GM06990 (cell line): Measurements from ENCODE around the gene B4GALT5.

Experiments
- DNase-seq: peaks from one replicate; pipeline ENCODE4 v3.0.0-alpha.2; 2011; ENCODE audit not compliant: insufficient read length; ENCODE audit errors: extremely low read depth
- H3K27me3 ChIP-seq: replicated peaks from 2 replicates; pipeline ENCODE4 v1.6.0; 2011; ENCODE audit warnings: low read length; ENCODE audit not compliant: control insufficient read depth, insufficient read depth
- H3K36me3 ChIP-seq: 2 replicates; pipeline ENCODE4 v1.5.1; 2011; ENCODE audit warnings: low read length; ENCODE audit not compliant: control insufficient read depth, insufficient read depth
- H3K4me3 ChIP-seq: replicated peaks from 2 replicates; pipeline ENCODE4 v1.5.1; 2011; ENCODE audit warnings: low read depth, mild to moderate bottlenecking, control low read depth, low read length
- TF ChIP-seq, protein P1 (sequence below): IDR thresholded peaks from 2 replicates; pipeline ENCODE4 v1.5.1; 2011; ENCODE audit warnings: low read length, control low read depth, mild to moderate bottlenecking, inconsistent platforms; ENCODE audit not compliant: insufficient read depth, poor library complexity, severe bottlenecking

The B4GALT5 gene

GRCh38 chr20:49583343-49583668 lies 130.4 kb downstream of the B4GALT5 start:
- no peak overlapping the region for H3K4me3 ChIP-seq
- H3K27me3 ChIP-seq: peaks cover 1% of the 10 kb centered on the region
- no peak for DNase-seq
- H3K36me3 ChIP-seq: no peaks in the 10 kb centered on the region
- TF ChIP-seq, protein P1, sequence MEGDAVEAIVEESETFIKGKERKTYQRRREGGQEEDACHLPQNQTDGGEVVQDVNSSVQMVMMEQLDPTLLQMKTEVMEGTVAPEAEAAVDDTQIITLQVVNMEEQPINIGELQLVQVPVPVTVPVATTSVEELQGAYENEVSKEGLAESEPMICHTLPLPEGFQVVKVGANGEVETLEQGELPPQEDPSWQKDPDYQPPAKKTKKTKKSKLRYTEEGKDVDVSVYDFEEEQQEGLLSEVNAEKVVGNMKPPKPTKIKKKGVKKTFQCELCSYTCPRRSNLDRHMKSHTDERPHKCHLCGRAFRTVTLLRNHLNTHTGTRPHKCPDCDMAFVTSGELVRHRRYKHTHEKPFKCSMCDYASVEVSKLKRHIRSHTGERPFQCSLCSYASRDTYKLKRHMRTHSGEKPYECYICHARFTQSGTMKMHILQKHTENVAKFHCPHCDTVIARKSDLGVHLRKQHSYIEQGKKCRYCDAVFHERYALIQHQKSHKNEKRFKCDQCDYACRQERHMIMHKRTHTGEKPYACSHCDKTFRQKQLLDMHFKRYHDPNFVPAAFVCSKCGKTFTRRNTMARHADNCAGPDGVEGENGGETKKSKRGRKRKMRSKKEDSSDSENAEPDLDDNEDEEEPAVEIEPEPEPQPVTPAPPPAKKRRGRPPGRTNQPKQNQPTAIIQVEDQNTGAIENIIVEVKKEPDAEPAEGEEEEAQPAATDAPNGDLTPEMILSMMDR: no peak
